SU-DHL-6 (cell line): Measurements from ENCODE around the gene SOX5.

Source experiments
- CTCF ChIP-seq: fragments of 200-600 bp; sonication (generic); IDR thresholded peaks from one replicate; pipeline ENCODE4 v1.5.1; 2017; ENCODE audit warnings: antibody characterized with exemption, mild to moderate bottlenecking, low read length, moderate library complexity; ENCODE audit not compliant: insufficient read depth, poor library complexity, severe bottlenecking
- EZH2phosphoT487 ChIP-seq: fragments of 200-600 bp; sonication (generic), shearing (Covaris generic); conservative IDR thresholded peaks from 2 replicates; pipeline ENCODE4 v1.6.1; 2018; ENCODE audit warnings: mild to moderate bottlenecking, antibody characterized with exemption, low read length, moderate library complexity, mixed read lengths

- no peak for TF ChIP-seq CTCF
- no peak for TF ChIP-seq EZH2phosphoT487
These were observed at the start of gene SOX5 for GRCh38 chr12:23949348-23950209.
